Aorta (tissue), 5 donors: ENCODE data around the gene TPRA1. TPM values are rescaled to one million over a fixed set of nuclear protein-coding genes. Genes with fewer than 3 reads are reported as not detected.
A peak's percentile ranks its signal among the peaks of the same experiment; 100 is the strongest.

Experiments
- ATAC-seq: fragments of 200-7000 bp; cut with Tn5 transposase; one replicate; pipeline ENCODE4 v1.9.1; 2022; ENCODE audit warnings: moderate library complexity; ENCODE audit not compliant: low FRiP score
- DNase-seq, 2 donors: peaks; one replicate each; pipeline ENCODE4 v3.0.0-alpha.2; 2020
- H3K27ac ChIP-seq, 2 donors: one replicate each; pipeline ENCODE4 v1.5.1; 2013; ENCODE audit warnings: low read length in 2 of 2, mild to moderate bottlenecking in 2 of 2, moderate library complexity in 2 of 2, control low read depth in 1 of 2, inconsistent platforms in 1 of 2, low read depth in 1 of 2
- H3K27me3 ChIP-seq, 2 donors: one replicate each; pipeline ENCODE4 v1.6.1; 2013; ENCODE audit warnings: control low read depth in 1 of 2, low read length in 1 of 2, mild to moderate bottlenecking in 1 of 2, moderate library complexity in 1 of 2; ENCODE audit not compliant: insufficient read depth in 2 of 2, control insufficient read depth in 1 of 2
- H3K36me3 ChIP-seq, 2 donors: one replicate each; pipeline ENCODE4 v1.6.1; 2013; ENCODE audit warnings: control low read depth in 1 of 2, low read length in 1 of 2, mild to moderate bottlenecking in 1 of 2; ENCODE audit not compliant: insufficient read depth in 2 of 2, control insufficient read depth in 1 of 2
- H3K4me1 ChIP-seq, 2 donors: one replicate each; pipeline ENCODE4 v1.6.1; 2013; ENCODE audit warnings: low read length in 2 of 2, control low read depth in 1 of 2, mild to moderate bottlenecking in 1 of 2, moderate library complexity in 1 of 2; ENCODE audit not compliant: insufficient read depth in 2 of 2, control insufficient read depth in 1 of 2
- H3K4me3 ChIP-seq, 2 donors: one replicate each; pipeline ENCODE4 v1.5.1; 2013; ENCODE audit warnings: low read length in 2 of 2, control low read depth in 1 of 2, mild to moderate bottlenecking in 1 of 2
- H3K9me3 ChIP-seq: one replicate; pipeline ENCODE4 v1.6.1; 2013; ENCODE audit warnings: mild to moderate bottlenecking, low read length; ENCODE audit not compliant: control insufficient read depth
- WGBS, 2 donors: extraction: QIAGEN DNeasy Blood & Tissue Kit; methylation state at CpG; one replicate each; pipeline ENCODE4 v1.1.7; 2013; 5-methylcytosine and 5-hydroxymethylcytosine counted together
- intact Hi-C, 2 donors: fragments of 100-400 bp; cut with DNase I; formaldehyde crosslinking; loops; one replicate each; pipeline versions ENCODE4 v1.14.2 to v1.15.0; 2022
- polyA plus RNA-seq, 2 donors: library from polyadenylated mRNA; stranded (reverse); fragments of 200-250 nt; gene quantifications; one replicate each; pipeline ENCODE4 v1.2.3, GENCODE V29; 2013
- total RNA-seq, 2 donors: library from RNA; stranded (reverse); fragmentation: NEBNext Ultra II Directional; extraction: Animal tissue kit (Norgen Biotek cat#: 25700); gene quantifications; one replicate each; pipeline ENCODE4 v1.2.1, GENCODE V29; 2021
- donor health status: healthy with polysubstance abuse.
- donor health status: Bipolar disorder and iron deficiency.
- donor health status: DM: no; HTN: no; CAD: no.
- donor health status: DM: no; HTN: no; CAD: no.
- donor health status: DM: yes; HTN: yes; CAD: no.

The TPRA1 gene
- total and polyA plus RNA-seq, 4 donors: 7.8 to 45.2 (median 24.3) TPM

DNA sequence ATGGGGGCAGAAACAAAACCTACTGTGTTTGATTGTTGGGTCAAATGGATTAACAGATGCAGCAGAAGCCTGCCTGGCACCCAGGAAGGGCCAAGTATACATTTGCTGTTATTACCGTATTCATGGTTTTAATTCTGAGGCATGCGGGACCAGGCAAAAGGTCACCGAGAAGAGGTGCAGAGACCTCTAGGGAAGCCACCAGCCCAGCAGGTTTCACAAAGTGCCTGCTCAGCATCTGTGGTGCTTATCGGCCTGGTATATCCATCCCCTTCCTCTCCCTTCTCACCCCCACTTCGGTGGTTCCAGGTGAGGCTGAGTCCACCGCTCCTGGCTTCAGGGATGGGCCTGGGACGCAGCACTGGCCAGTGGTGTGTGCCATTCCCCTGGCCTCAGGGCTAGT, 13.1 kb downstream of the TPRA1 start:
- Histone ChIP-seq H3K4me1 (no peaks in the 10 kb centered on the region), H3K36me3 (peaks cover 0 to 5% of the 10 kb centered on the region in 2 donors), H3K4me3 (no peak overlapping the region), H3K9me3 (no peaks in the 10 kb centered on the region), H3K27me3 (no peaks in the 10 kb centered on the region), H3K27ac (no peak overlapping the region)
- intact Hi-C loops: loop anchor here in 1 of 2 donors (5.0 kb wide), 1 partner anchor 395 kb away; no protein-coding TSS in a partner anchor
- DNase-seq (no peak), ATAC-seq (no peak)
- 90 to 91% methylated on average over 7 of the region's 7 CpGs for WGBS, 2 donors

DNA sequence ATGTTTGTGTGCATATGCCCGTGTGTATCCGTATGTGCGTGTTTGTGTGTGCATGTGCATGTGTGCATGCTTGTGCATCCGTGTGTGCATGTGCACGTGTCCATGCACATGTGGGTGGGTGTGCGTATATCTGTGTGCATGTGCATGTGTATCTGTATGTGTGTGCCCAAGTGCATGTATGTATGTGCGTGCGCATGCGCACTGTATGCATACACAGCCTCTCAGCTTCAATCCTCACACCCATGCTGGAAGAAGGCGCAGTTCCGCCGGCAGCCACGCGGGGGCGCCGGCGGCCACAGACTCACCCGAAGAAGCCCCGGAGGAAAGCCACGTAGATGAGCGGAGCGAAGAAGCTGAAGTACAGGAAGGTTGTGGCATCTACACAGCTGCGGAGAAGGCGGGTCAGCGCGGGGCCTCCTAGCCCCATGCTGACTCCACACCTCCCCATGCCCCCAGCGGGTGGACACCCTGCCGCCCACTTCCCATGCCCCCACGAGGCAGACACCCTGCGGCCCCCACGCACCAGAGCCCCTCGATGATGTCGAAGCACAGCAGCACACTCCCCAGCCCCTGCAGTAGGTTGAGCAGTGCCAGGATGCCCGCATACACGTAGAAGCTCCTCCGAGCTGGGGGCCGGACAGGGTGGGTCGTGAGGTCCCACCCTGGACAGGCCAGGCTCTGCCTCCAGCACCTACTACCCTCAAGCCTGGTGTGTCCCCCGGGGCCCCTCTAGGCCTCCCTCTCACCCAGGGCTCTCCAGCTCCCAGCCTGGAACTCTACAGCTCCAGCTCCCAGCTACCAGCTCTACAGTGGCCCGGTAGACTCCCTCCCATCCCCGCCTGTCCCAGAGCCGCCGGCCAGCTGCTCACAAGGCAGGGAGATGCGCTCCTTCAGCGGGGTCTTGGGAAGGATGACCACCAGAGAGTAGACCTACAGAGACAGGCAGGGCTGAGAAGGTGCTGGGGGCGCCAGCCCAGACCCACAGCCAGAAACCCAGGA, 15.4 kb downstream of the TPRA1 start:
- Histone ChIP-seq H3K4me1 (no peaks in the 10 kb centered on the region), H3K4me3 (no peak overlapping the region), H3K27me3 (no peaks in the 10 kb centered on the region), H3K36me3 (peaks cover 0 to 5% of the 10 kb centered on the region in 2 donors), H3K9me3 (no peaks in the 10 kb centered on the region), H3K27ac (no peak overlapping the region)
- ATAC-seq (peak; percentile 87), DNase-seq (peak; percentile 88 to 93)
- intact Hi-C loops: loop anchor here in 1 of 2 donors (5.0 kb wide), 1 partner anchor 397 kb away; no protein-coding TSS in a partner anchor
- WGBS, 2 donors: 38% methylated on average over 44 to 46 of the region's 46 CpGs

DNA sequence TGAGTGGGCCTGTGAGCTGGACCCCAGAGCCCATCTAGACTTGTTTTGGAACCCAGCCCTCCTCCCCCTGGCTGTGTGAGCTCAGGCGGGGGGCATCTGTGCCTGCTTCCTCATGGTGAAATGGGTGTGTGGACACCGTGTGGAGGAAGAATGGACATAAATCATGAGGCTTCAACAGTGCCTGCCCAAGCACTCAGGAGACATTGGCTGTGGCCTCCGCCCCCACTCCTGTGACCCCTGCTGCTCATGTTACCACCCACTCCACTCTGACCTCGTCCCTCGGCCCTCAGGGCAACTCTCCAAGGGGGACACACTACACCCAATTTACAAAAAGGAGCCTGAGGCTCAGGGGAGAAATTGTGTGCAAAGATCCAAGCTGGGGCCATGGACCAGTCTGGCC, 16.6 kb downstream of the TPRA1 start:
- WGBS, 2 donors: 64 to 74% methylated on average over 5 of the region's 5 CpGs
- intact Hi-C loops: no loop called here
- Histone ChIP-seq H3K4me3 (no peak overlapping the region), H3K27me3 (no peaks in the 10 kb centered on the region), H3K4me1 (no peaks in the 10 kb centered on the region), H3K9me3 (no peaks in the 10 kb centered on the region), H3K36me3 (peaks cover 0 to 5% of the 10 kb centered on the region in 2 donors), H3K27ac (no peak overlapping the region)
- ATAC-seq (no peak), DNase-seq (no peak)

DNA sequence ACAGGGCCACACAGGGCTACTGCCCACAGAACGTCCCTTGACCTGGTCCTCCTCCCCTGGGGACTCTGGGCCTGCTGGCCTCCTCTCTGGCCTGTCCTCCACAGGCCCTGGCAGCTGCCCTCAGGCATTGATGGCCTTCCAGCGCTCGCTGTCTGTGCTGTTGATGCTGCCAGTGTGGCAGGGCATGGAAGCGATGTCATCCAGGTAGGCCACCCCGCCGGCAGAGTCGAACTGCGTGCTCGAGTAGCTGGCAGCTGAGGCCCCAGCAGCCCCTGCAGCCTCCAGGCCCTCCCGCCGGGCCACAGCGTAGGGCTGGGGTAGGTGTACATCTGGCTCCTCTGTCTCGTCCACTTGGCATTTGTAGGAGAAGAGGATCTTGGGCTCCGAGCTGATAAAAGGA, 17.1 kb downstream of the TPRA1 start:
- 90% methylated on average over 13 to 14 of the region's 14 CpGs for WGBS, 2 donors
- DNase-seq (no peak), ATAC-seq (no peak)
- intact Hi-C loops: no loop called here
- no peak overlapping the region for H3K27ac ChIP-seq
- H3K4me1 ChIP-seq: no peaks in the 10 kb centered on the region
- H3K4me3 ChIP-seq: no peak overlapping the region
- H3K36me3 ChIP-seq: peaks cover 0 to 5% of the 10 kb centered on the region in 2 donors
- H3K9me3 ChIP-seq: no peaks in the 10 kb centered on the region
- H3K27me3 ChIP-seq: no peaks in the 10 kb centered on the region

DNA sequence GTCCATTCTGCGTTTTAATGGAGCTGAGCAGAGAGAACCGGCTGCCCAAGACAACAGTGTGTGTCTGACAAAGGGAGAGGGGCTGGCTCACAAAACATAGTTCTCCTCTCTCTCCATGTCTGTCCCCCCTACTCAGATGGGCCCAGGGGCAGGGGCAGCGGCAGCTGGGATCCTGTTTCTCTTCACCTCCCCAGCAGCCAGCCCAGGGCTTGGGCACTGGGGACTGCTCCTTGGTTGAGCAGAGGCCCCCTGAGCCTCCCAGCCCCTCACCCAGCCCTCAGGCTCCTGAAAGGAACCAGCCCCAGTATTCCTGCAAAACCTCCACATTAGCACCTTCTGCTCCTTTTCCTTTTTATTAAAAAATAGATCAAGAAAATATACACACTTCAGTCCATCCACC, 17.8 kb downstream of the TPRA1 start:
- ATAC-seq: no peak

DNA sequence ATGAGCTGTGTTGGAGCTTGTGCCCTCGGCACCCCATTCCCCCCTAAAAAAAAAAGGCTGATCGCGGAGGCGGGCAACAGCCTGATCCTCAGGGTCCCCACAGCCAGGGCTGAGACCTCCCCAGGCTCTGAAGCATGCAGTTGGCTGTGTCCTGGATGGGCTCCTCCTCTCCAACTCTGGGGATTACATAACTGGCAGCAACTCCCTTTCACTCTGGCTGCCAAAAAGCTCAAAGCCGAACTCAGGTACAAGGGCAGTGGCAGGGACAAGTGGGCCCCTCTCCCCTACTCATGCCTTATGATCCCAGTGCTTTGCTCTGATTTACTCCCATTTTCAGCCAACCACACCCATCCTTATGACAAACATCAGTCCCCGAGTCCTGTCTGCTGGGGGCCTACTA, 18.3 kb downstream of the TPRA1 start:
- Histone ChIP-seq H3K9me3 (no peaks in the 10 kb centered on the region), H3K27ac (no peak overlapping the region), H3K27me3 (no peaks in the 10 kb centered on the region), H3K4me3 (no peak overlapping the region), H3K4me1 (no peaks in the 10 kb centered on the region), H3K36me3 (peaks cover 0 to 5% of the 10 kb centered on the region in 2 donors)
- ATAC-seq (no peak), DNase-seq (no peak)
- WGBS, 2 donors: 74 to 81% methylated on average over 6 of the region's 6 CpGs
- intact Hi-C loops: no loop called here

More for the DNA sequence above, 17.8 kb downstream of the TPRA1 start:
- Histone ChIP-seq H3K27ac (no peak overlapping the region), H3K4me3 (no peak overlapping the region), H3K4me1 (no peaks in the 10 kb centered on the region), H3K36me3 (peaks cover 0 to 5% of the 10 kb centered on the region in 2 donors), H3K27me3 (no peaks in the 10 kb centered on the region), H3K9me3 (no peaks in the 10 kb centered on the region)
- DNase-seq: no peak
- intact Hi-C loops: no loop called here
- WGBS, 2 donors: 90% methylated on average over 3 of the region's 3 CpGs

DNA sequence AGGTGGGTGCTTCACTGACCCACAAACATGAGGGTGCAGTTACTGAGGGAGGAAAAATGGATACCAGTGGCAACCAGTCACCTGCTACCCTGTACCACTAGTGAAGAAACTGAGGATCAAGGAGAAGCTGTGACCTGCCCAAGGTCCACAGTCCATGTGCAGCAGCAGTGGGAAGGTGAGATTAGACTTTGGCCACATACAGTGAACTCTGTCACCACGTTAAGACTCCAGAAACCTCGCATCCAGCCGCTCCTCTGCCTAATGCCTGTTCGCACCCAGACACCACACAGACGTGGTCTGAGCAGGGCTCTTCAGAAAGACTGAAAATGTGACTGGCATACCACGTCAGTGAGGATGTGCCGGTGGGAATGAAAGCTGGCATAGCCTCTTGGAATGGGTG, 20.0 kb downstream of the TPRA1 start:
- no peak for DNase-seq
- no peak for ATAC-seq
- Histone ChIP-seq H3K27me3 (no peaks in the 10 kb centered on the region), H3K9me3 (no peaks in the 10 kb centered on the region), H3K4me3 (no peak overlapping the region), H3K27ac (no peak overlapping the region), H3K36me3 (peaks cover 0 to 5% of the 10 kb centered on the region in 2 donors), H3K4me1 (no peaks in the 10 kb centered on the region)
- 91 to 94% methylated on average over 7 of the region's 7 CpGs for WGBS, 2 donors
- intact Hi-C loops: no loop called here

DNA sequence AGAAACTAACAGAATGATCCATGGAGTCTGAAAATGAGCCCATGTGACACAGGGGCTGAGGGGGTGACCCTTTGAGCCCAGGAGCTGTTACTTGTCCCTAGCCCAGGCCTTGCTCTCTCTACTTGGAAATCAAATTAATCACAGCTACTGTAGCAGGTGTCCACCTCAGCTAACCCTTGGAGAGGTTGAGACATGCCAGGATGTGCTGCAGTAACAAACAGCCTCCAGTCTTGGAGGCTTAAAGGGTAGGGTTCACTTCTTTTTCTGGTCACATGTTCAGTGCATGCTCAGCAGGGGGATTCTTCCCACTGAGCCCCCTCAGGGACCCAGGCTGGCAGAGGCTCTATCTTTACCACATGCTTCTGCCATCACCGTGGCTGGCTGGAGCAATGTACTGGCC, 21.4 kb downstream of the TPRA1 start:
- DNase-seq (no peak), ATAC-seq (no peak)
- Histone ChIP-seq H3K9me3 (no peaks in the 10 kb centered on the region), H3K4me3 (no peak overlapping the region), H3K27me3 (no peaks in the 10 kb centered on the region), H3K27ac (no peak overlapping the region), H3K36me3 (peaks cover 0 to 5% of the 10 kb centered on the region in 2 donors), H3K4me1 (no peaks in the 10 kb centered on the region)
- WGBS, 2 donors: 79 to 81% methylated on average over 1 of the region's 1 CpG
- intact Hi-C loops: no loop called here

DNA sequence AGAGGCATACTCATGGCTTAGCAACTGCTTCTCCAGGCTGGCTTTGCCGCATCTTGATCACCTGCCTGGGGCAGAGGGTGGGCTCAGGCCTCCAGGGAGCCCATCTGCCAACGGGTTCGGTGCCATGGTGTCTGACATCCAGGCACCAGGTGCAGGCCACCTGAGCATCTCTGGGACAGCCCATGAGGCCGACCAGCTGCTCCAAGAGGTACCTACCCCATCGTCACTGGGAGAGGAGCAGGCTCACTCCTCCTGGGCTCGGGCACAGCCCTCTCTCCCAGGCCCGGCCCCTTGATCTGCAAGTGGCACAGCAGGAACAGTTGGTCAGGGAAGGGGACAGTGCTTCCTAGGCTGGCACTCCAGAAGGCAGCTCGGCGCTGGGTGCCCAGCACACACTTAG, 21.9 kb downstream of the TPRA1 start:
- no peak overlapping the region for H3K4me3 ChIP-seq
- WGBS, 2 donors: 89% methylated on average over 9 of the region's 9 CpGs
- intact Hi-C loops: no loop called here
- DNase-seq (no peak), ATAC-seq (no peak)
- no peaks in the 10 kb centered on the region for H3K4me1 ChIP-seq
- no peaks in the 10 kb centered on the region for H3K9me3 ChIP-seq
- peaks cover 0 to 5% of the 10 kb centered on the region in 2 donors for H3K36me3 ChIP-seq
- H3K27ac ChIP-seq: no peak overlapping the region
- H3K27me3 ChIP-seq: no peaks in the 10 kb centered on the region
